Subcutaneous abdominal adipose tissue (tissue), 5 donors: ENCODE measurements around the gene PKP4.

Experiments used
- H3K27ac ChIP-seq: one replicate; pipeline ENCODE4 v1.7.0; 2013; ENCODE audit warnings: low read depth, mild to moderate bottlenecking, inconsistent platforms, low read length, moderate library complexity
- H3K27me3 ChIP-seq, 5 donors: one replicate each; pipeline ENCODE4 v1.7.0; 2013; ENCODE audit warnings: low read length in 5 of 5, inconsistent platforms in 1 of 5; ENCODE audit not compliant: control insufficient read depth in 5 of 5, insufficient read depth in 4 of 5
- H3K36me3 ChIP-seq, 5 donors: one replicate each; pipeline ENCODE4 v1.7.0; 2013; ENCODE audit warnings: low read length in 5 of 5; ENCODE audit not compliant: control insufficient read depth in 5 of 5, insufficient read depth in 5 of 5
- H3K4me1 ChIP-seq, 5 donors: one replicate each; pipeline ENCODE4 v1.7.0; 2013; ENCODE audit warnings: low read length in 5 of 5, mild to moderate bottlenecking in 3 of 5, moderate library complexity in 1 of 5; ENCODE audit not compliant: control insufficient read depth in 5 of 5, insufficient read depth in 5 of 5
- H3K4me3 ChIP-seq, 5 donors: one replicate each; pipeline ENCODE4 v1.7.0; 2013; ENCODE audit warnings: low read length in 5 of 5, low read depth in 1 of 5
- H3K9ac ChIP-seq, 5 donors: one replicate each; pipeline ENCODE4 v1.7.0; 2013; ENCODE audit warnings: low read length in 5 of 5, mild to moderate bottlenecking in 4 of 5, moderate library complexity in 3 of 5
- H3K9me3 ChIP-seq, 5 donors: one replicate each; pipeline ENCODE4 v1.7.0; 2013; ENCODE audit warnings: low read length in 5 of 5; ENCODE audit not compliant: control insufficient read depth in 5 of 5
- donor health status: healthy.
- donor health status: healthy.
- donor health status: healthy.
- donor health status: healthy.
- donor health status: healthy.

Gene PKP4

DNA sequence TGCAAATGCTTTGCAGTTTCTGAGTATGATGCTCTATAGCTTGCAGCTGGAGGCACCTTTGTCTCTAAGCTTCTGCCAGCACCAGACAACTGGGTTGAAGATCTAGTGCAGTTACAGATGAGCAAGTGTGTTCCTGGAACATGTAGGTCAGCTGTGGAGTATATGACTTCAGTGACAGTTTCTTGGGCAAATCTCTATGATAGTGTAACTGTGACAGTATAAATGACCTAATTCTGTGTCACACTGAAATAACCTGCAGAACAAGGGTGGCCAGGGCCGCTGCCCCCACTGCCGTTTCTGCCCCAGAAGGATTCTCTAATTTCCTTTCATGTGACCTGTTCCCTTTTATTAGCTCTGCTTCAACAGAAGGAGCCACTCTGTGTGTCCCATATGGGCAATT is 193.1 kb downstream of the PKP4 start:
- Histone ChIP-seq H3K9me3 (no peaks in the 10 kb centered on the region), H3K4me1 (peaks cover 0 to 4% (median 0%) of the 10 kb centered on the region in 5 donors), H3K4me3 (no peak overlapping the region), H3K9ac (no peak overlapping the region), H3K27ac (no peak overlapping the region), H3K27me3 (no peaks in the 10 kb centered on the region), H3K36me3 (peaks cover 0 to 17% (median 5%) of the 10 kb centered on the region in 5 donors)

- H3K27ac ChIP-seq: no peak overlapping the region
- H3K36me3 ChIP-seq: peaks cover 0 to 12% (median 5%) of the 10 kb centered on the region in 5 donors
- no peak overlapping the region for H3K4me3 ChIP-seq
- H3K9me3 ChIP-seq: no peaks in the 10 kb centered on the region
- H3K9ac ChIP-seq: no peak overlapping the region
- H3K4me1 ChIP-seq: peaks cover 0 to 4% (median 0%) of the 10 kb centered on the region in 5 donors
- H3K27me3 ChIP-seq: no peaks in the 10 kb centered on the region
These were observed 194.1 kb downstream of the PKP4 start for GRCh38 chr2:158650646-158651357.

DNA sequence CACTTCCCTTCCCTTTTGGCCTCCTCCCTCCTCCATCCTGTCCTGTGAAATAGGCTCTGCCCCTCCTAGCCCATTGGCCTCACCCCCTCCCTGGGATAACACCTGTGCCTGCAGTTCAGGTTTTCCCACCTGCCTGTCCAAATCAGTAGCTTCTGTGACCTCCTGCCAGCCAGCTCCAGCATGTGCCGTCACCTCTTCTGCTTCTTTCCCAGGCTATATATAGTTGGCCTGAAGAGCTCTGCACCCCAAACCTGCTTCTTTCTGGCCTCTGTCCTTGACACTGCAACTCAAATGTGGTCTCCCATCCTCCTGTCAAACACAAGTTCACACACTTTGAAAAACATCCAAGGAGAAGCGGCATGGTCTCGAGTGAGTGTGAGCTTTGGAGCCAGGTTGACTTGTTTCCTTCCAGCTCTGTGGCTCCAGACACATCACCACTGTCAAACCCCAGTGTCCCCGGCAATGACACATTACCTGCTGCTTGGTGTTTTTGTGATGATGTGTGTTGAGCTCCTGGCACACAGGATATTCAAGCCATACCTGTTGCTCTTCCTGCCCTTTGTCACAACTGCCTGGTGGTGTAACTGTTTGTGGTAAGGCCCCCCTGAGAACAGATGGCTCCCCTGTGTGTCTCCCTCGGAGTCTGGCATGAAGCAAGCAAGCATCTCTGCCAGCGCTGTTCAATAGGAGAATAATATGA is 194.8 kb downstream of the PKP4 start:
- no peaks in the 10 kb centered on the region for H3K9me3 ChIP-seq
- H3K27ac ChIP-seq: no peak overlapping the region
- H3K27me3 ChIP-seq: no peaks in the 10 kb centered on the region
- H3K9ac ChIP-seq: no peak overlapping the region
- H3K36me3 ChIP-seq: peaks cover 0 to 15% (median 6%) of the 10 kb centered on the region in 5 donors
- H3K4me1 ChIP-seq: peaks cover 0 to 4% (median 0%) of the 10 kb centered on the region in 5 donors
- no peak overlapping the region for H3K4me3 ChIP-seq

GRCh38 chr2:158655628-158656027 is 198.9 kb downstream of the PKP4 start:
- peaks cover 0 to 23% (median 10%) of the 10 kb centered on the region in 5 donors for H3K36me3 ChIP-seq
- no peak overlapping the region for H3K9ac ChIP-seq
- no peaks in the 10 kb centered on the region for H3K27me3 ChIP-seq
- H3K9me3 ChIP-seq: no peaks in the 10 kb centered on the region
- peaks cover 0 to 1% (median 0%) of the 10 kb centered on the region in 5 donors for H3K4me1 ChIP-seq
- no peak overlapping the region for H3K4me3 ChIP-seq
- H3K27ac ChIP-seq: no peak overlapping the region

GRCh38 chr2:158656492-158657229 is 199.9 kb downstream of the PKP4 start:
- no peak overlapping the region for H3K4me3 ChIP-seq
- H3K27ac ChIP-seq: no peak overlapping the region
- H3K27me3 ChIP-seq: no peaks in the 10 kb centered on the region
- peaks cover 0 to 24% (median 15%) of the 10 kb centered on the region in 5 donors for H3K36me3 ChIP-seq
- H3K4me1 ChIP-seq: peaks cover 0 to 1% (median 0%) of the 10 kb centered on the region in 5 donors
- no peaks in the 10 kb centered on the region for H3K9me3 ChIP-seq
- H3K9ac ChIP-seq: no peak overlapping the region

- peaks cover 0 to 12% (median 0%) of the 10 kb centered on the region in 5 donors for H3K4me1 ChIP-seq
- H3K4me3 ChIP-seq: no peak overlapping the region
- no peak overlapping the region for H3K27ac ChIP-seq
- no peak overlapping the region for H3K9ac ChIP-seq
- H3K36me3 ChIP-seq: peaks cover 0 to 36% (median 24%) of the 10 kb centered on the region in 5 donors
- H3K27me3 ChIP-seq: no peaks in the 10 kb centered on the region
- no peaks in the 10 kb centered on the region for H3K9me3 ChIP-seq
These were observed 201.6 kb downstream of the PKP4 start for GRCh38 chr2:158658396-158658795.

GRCh38 chr2:158659483-158659882 is 202.7 kb downstream of the PKP4 start:
- no peak overlapping the region for H3K4me3 ChIP-seq
- H3K27me3 ChIP-seq: no peaks in the 10 kb centered on the region
- H3K4me1 ChIP-seq: peaks cover 0 to 22% (median 0%) of the 10 kb centered on the region in 5 donors
- H3K9ac ChIP-seq: no peak overlapping the region
- H3K27ac ChIP-seq: no peak overlapping the region
- peaks cover 0 to 47% (median 34%) of the 10 kb centered on the region in 5 donors for H3K36me3 ChIP-seq
- no peaks in the 10 kb centered on the region for H3K9me3 ChIP-seq

- Histone ChIP-seq H3K27ac (no peak overlapping the region), H3K27me3 (no peaks in the 10 kb centered on the region), H3K9ac (no peak overlapping the region), H3K9me3 (no peaks in the 10 kb centered on the region), H3K36me3 (peaks cover 0 to 49% (median 35%) of the 10 kb centered on the region in 5 donors), H3K4me3 (no peak overlapping the region), H3K4me1 (peaks cover 0 to 36% (median 0%) of the 10 kb centered on the region in 5 donors)
These were observed 204.5 kb downstream of the PKP4 start for GRCh38 chr2:158661231-158661630.

- Histone ChIP-seq H3K4me3 (no peak overlapping the region), H3K27ac (no peak overlapping the region), H3K36me3 (peaks cover 0 to 42% (median 34%) of the 10 kb centered on the region in 5 donors), H3K4me1 (peaks cover 0 to 47% (median 4%) of the 10 kb centered on the region in 5 donors), H3K9ac (no peak overlapping the region), H3K27me3 (no peaks in the 10 kb centered on the region), H3K9me3 (no peaks in the 10 kb centered on the region)
These were observed 205.7 kb downstream of the PKP4 start for GRCh38 chr2:158662421-158662820.
